HCT116 (cell line): Measurements from ENCODE around the gene GRHL1. TPM values are rescaled to one million over a fixed set of nuclear protein-coding genes. Genes with fewer than 3 reads are reported as not detected.

Experiments used
- ATAC-seq: fragments of 200-7000 bp; cut with Tn5 transposase; 2 replicates; pipeline ENCODE4 v1.9.1; 2020; ENCODE audit warnings: mild to moderate bottlenecking, moderate library complexity
- BruUV-seq: library from RNA; stranded (reverse); fragments of 400-500 nt; replicated peaks from 2 replicates; lab custom pipeline; 2021; lab: Mats Ljungman, UMichigan
- CTCF ChIA-PET: fragments of 300-600 bp; sonication (Branson Sonifier 250); formaldehyde crosslinking; loops from one replicate; lab custom pipeline; 2021; ENCODE audit warnings: antibody characterized with exemption; lab: Charles Lee
- POLR2A ChIA-PET: fragments of 300-600, 350-600 bp; sonication (Branson Sonifier 250); formaldehyde crosslinking; loops from one replicate; lab custom pipeline; 2021; ENCODE audit warnings: antibody characterized with exemption; lab: Charles Lee
- RAD21 ChIA-PET, 2 experiments: fragments of 300-600 bp; sonication (Branson Sonifier 250); formaldehyde crosslinking; loops; one replicate each; lab custom pipeline; 2023; ENCODE audit warnings: low total read pairs in 2 of 2; ENCODE audit not compliant: uncharacterized antibody in 2 of 2, unreplicated experiment in 2 of 2, low non-redundant PET in 1 of 2; lab: Charles Lee
- DNase-seq: peaks from one replicate; pipeline ENCODE4 v3.0.0-alpha.2; 2010; ENCODE audit warnings: low read depth, low spot score
- H2AFZ ChIP-seq: fragments of 200-600 bp; shearing (Covaris generic), sonication (generic); 2 replicates; pipeline ENCODE4 v1.6.1; 2017; ENCODE audit warnings: low read depth, mixed run types, mixed read lengths, antibody characterized with exemption, low read length; ENCODE audit not compliant: poor library complexity, severe bottlenecking
- H3K27ac ChIP-seq: 2 replicates; pipeline ENCODE4 v1.5.1; 2012; ENCODE audit warnings: low read depth, low read length
- H3K27me3 ChIP-seq: fragments of 200-600 bp; sonication (generic); 2 replicates; pipeline ENCODE4 v1.6.1; 2016; ENCODE audit warnings: mixed run types, low read length, mixed read lengths; ENCODE audit not compliant: insufficient read depth
- H3K36me3 ChIP-seq, 2 experiments: fragments of 200-500 bp in 1 of 2; fragments of 200-600 bp in 1 of 2; sonication (Bioruptor generic) in 1 of 2; sonication (generic) in 1 of 2; 2 replicates each; pipeline versions ENCODE4 v1.5.1 to v1.6.1; 2014 to 2016; ENCODE audit warnings: low read length in 2 of 2, inconsistent platforms in 1 of 2, mixed read lengths in 1 of 2, mixed run types in 1 of 2; ENCODE audit not compliant: insufficient read depth in 2 of 2, control insufficient read depth in 1 of 2
- H3K4me1 ChIP-seq, 2 experiments: fragments of 200-600 bp in 1 of 2; sonication (generic) in 1 of 2; 2 replicates each; pipeline versions ENCODE4 v1.5.1 to v1.6.1; 2012 to 2017; ENCODE audit warnings: low read length in 2 of 2, inconsistent platforms in 1 of 2, mild to moderate bottlenecking in 1 of 2, mixed read lengths in 1 of 2, mixed run types in 1 of 2, moderate library complexity in 1 of 2; ENCODE audit not compliant: insufficient read depth in 2 of 2, control insufficient read depth in 1 of 2
- H3K4me2 ChIP-seq: fragments of 200-600 bp; sonication (generic); 2 replicates; pipeline ENCODE4 v1.6.1; 2017; ENCODE audit warnings: mixed run types, low read length, mixed read lengths
- H3K4me3 ChIP-seq, 2 experiments: fragments of 200-600 bp in 1 of 2; sonication (generic) in 1 of 2; replicated peaks in 1 of 2; 2 replicates each; pipeline ENCODE4 v1.5.1; 2011 to 2016; ENCODE audit warnings: low read length in 2 of 2, control low read depth in 1 of 2, low read depth in 1 of 2, mild to moderate bottlenecking in 1 of 2, mixed read lengths in 1 of 2, mixed run types in 1 of 2
- H3K79me2 ChIP-seq: fragments of 200-600 bp; sonication (generic); 2 replicates; pipeline ENCODE4 v1.6.1; 2017; ENCODE audit warnings: mild to moderate bottlenecking, mixed run types, low read length, moderate library complexity, mixed read lengths; ENCODE audit not compliant: insufficient read depth
- H3K9ac ChIP-seq: fragments of 200-600 bp; sonication (generic); 2 replicates; pipeline ENCODE4 v1.6.1; 2016; ENCODE audit warnings: low read length, mixed read lengths
- H3K9me2 ChIP-seq: fragments of 200-600 bp; sonication (generic), shearing (Covaris generic); 2 replicates; pipeline ENCODE4 v1.6.1; 2017; ENCODE audit warnings: mixed run types, mild to moderate bottlenecking, moderate library complexity; ENCODE audit not compliant: insufficient read depth
- H3K9me3 ChIP-seq, 2 experiments: fragments of 200-500 bp in 1 of 2; fragments of 200-600 bp in 1 of 2; sonication (Bioruptor generic) in 1 of 2; sonication (generic) in 1 of 2; 2 replicates each; pipeline ENCODE4 v1.6.1; 2014 to 2017; ENCODE audit warnings: low read length in 2 of 2, mixed read lengths in 2 of 2, inconsistent platforms in 1 of 2, low read depth in 1 of 2, mild to moderate bottlenecking in 1 of 2, mixed run types in 1 of 2, moderate library complexity in 1 of 2; ENCODE audit not compliant: control insufficient read depth in 1 of 2, insufficient read depth in 1 of 2
- H4K20me1 ChIP-seq: fragments of 200-600 bp; sonication (generic), shearing (Covaris generic); 2 replicates; pipeline ENCODE4 v1.6.1; 2017; ENCODE audit warnings: mixed run types, mild to moderate bottlenecking, moderate library complexity; ENCODE audit not compliant: insufficient read depth
- ATF3 ChIP-seq: IDR thresholded peaks from 2 replicates; pipeline ENCODE4 v1.6.1; 2012
- EGR1 ChIP-seq: IDR thresholded peaks from 2 replicates; pipeline ENCODE4 v1.6.1; 2012; ENCODE audit warnings: low read depth
- ELF1 ChIP-seq: IDR thresholded peaks from 2 replicates; pipeline ENCODE4 v1.6.1; 2012; ENCODE audit warnings: low read depth, borderline replicate concordance
- EZH2phosphoT487 ChIP-seq: fragments of 200-600 bp; IDR thresholded peaks from 2 replicates; pipeline ENCODE4 v1.6.1; 2018; ENCODE audit warnings: antibody characterized with exemption, borderline replicate concordance
- JUND ChIP-seq: IDR thresholded peaks from 2 replicates; pipeline ENCODE4 v1.6.1; 2012
- POLR2AphosphoS5 ChIP-seq: IDR thresholded peaks from 2 replicates; pipeline ENCODE4 v1.6.1; 2011; ENCODE audit warnings: mild to moderate bottlenecking, low read depth, low read length, moderate library complexity
- SIN3A ChIP-seq: IDR thresholded peaks from 2 replicates; pipeline ENCODE4 v1.6.1; 2012; ENCODE audit warnings: low read depth
- SP1 ChIP-seq: IDR thresholded peaks from 2 replicates; pipeline ENCODE4 v1.6.1; 2012; ENCODE audit warnings: low read depth
- TCF7L2 ChIP-seq: IDR thresholded peaks from 2 replicates; pipeline ENCODE4 v1.7.0; 2011; ENCODE audit warnings: borderline replicate concordance, inconsistent platforms; ENCODE audit not compliant: insufficient read depth, insufficient read length; ENCODE audit errors: extremely low read depth
- YY1 ChIP-seq: IDR thresholded peaks from 2 replicates; pipeline ENCODE4 v1.6.1; 2011; ENCODE audit warnings: low read length, low read depth, moderate library complexity, mild to moderate bottlenecking; ENCODE audit not compliant: insufficient replicate concordance; ENCODE audit errors: extremely low read depth
- intact Hi-C: fragments of 100-400 bp; cut with micrococcal nuclease; formaldehyde crosslinking; loops from 2 replicates; pipeline ENCODE4 v1.10.0; 2022
- total RNA-seq: library from RNA; stranded (reverse); gene quantifications from one replicate; pipeline ENCODE4 v1.2.1, GENCODE V29; 2021; ENCODE audit not compliant: unreplicated experiment
- TF ChIP-seq, protein P1 (sequence below): IDR thresholded peaks from 2 replicates; pipeline ENCODE4 v1.6.1; 2012
- TF ChIP-seq, protein P2 (sequence below): IDR thresholded peaks from 2 replicates; pipeline ENCODE4 v1.6.1; 2012; ENCODE audit warnings: low read depth

The GRHL1 gene
- total RNA-seq, 1 experiment from 2014 or later: 8.5 TPM

- CTCF ChIA-PET: no interaction called here
- no peaks in the 10 kb centered on the region for H3K79me2 ChIP-seq
- POLR2A ChIA-PET: no interaction called here
- H3K4me2 ChIP-seq: no peak overlapping the region
- no peaks in the 10 kb centered on the region for H3K9me2 ChIP-seq
- H3K9me3 ChIP-seq: no peaks in the 10 kb centered on the region
- H3K4me3 ChIP-seq: no peak overlapping the region
- H3K9ac ChIP-seq: no peak overlapping the region
- TF ChIP-seq SP1: no peak
- TF ChIP-seq ATF3: no peak
- TF ChIP-seq, protein P1, sequence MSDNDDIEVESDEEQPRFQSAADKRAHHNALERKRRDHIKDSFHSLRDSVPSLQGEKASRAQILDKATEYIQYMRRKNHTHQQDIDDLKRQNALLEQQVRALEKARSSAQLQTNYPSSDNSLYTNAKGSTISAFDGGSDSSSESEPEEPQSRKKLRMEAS: no peak
- TF ChIP-seq ELF1: no peak
- no peak for TF ChIP-seq EGR1
- TF ChIP-seq, protein P2, sequence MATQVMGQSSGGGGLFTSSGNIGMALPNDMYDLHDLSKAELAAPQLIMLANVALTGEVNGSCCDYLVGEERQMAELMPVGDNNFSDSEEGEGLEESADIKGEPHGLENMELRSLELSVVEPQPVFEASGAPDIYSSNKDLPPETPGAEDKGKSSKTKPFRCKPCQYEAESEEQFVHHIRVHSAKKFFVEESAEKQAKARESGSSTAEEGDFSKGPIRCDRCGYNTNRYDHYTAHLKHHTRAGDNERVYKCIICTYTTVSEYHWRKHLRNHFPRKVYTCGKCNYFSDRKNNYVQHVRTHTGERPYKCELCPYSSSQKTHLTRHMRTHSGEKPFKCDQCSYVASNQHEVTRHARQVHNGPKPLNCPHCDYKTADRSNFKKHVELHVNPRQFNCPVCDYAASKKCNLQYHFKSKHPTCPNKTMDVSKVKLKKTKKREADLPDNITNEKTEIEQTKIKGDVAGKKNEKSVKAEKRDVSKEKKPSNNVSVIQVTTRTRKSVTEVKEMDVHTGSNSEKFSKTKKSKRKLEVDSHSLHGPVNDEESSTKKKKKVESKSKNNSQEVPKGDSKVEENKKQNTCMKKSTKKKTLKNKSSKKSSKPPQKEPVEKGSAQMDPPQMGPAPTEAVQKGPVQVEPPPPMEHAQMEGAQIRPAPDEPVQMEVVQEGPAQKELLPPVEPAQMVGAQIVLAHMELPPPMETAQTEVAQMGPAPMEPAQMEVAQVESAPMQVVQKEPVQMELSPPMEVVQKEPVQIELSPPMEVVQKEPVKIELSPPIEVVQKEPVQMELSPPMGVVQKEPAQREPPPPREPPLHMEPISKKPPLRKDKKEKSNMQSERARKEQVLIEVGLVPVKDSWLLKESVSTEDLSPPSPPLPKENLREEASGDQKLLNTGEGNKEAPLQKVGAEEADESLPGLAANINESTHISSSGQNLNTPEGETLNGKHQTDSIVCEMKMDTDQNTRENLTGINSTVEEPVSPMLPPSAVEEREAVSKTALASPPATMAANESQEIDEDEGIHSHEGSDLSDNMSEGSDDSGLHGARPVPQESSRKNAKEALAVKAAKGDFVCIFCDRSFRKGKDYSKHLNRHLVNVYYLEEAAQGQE: no peak
- no peak for TF ChIP-seq YY1
- TF ChIP-seq POLR2AphosphoS5: no peak
- TF ChIP-seq TCF7L2: no peak
- no peak for TF ChIP-seq JUND
- no peak for TF ChIP-seq SIN3A
- no peak for TF ChIP-seq EZH2phosphoT487
- intact Hi-C loops: no loop called here
- H3K27ac ChIP-seq: no peak overlapping the region
- no TSS peak for BruUV-seq
- H3K36me3 ChIP-seq: no peaks in the 10 kb centered on the region
- no peak for DNase-seq
- ATAC-seq: no peak
- no peaks in the 10 kb centered on the region for H4K20me1 ChIP-seq
- H3K4me1 ChIP-seq: peaks cover 23 to 37% of the 10 kb centered on the region in 2 experiments
- RAD21 ChIA-PET: no interaction called here
- H2AFZ ChIP-seq: no peak overlapping the region
- no peaks in the 10 kb centered on the region for H3K27me3 ChIP-seq
Measured at GRCh38 chr2:9980520-9980919, 29.0 kb downstream of the GRHL1 start.
